PC-3 (cell line): ENCODE measurements around the gene EDA2R. TPM values are rescaled to one million over a fixed set of nuclear protein-coding genes. Genes with fewer than 3 reads are reported as not detected.

ENCODE experiments used
- ATAC-seq: fragments of 200-7000 bp; cut with Tn5 transposase; 2 replicates; pipeline ENCODE4 v1.9.1; 2020; ENCODE audit warnings: mild to moderate bottlenecking, moderate library complexity
- BruUV-seq: library from RNA; stranded (reverse); fragments of 400-500 nt; replicated peaks from 2 replicates; lab custom pipeline; 2021; lab: Mats Ljungman, UMichigan
- CTCF ChIA-PET: fragments of 300-600 bp; sonication (Branson Sonifier 250); formaldehyde crosslinking; loops from one replicate; lab custom pipeline; 2022; ENCODE audit warnings: antibody characterized with exemption; lab: Charles Lee
- POLR2A ChIA-PET: fragments of 300-600 bp; sonication (Branson Sonifier 250); formaldehyde crosslinking; loops from one replicate; lab custom pipeline; 2022; ENCODE audit warnings: antibody characterized with exemption; ENCODE audit not compliant: unreplicated experiment; lab: Charles Lee
- DNase-seq: peaks from one replicate; pipeline ENCODE4 v3.0.0-alpha.2; 2015
- H2AFZ ChIP-seq: fragments of 300-600 bp; sonication (generic); 2 replicates; pipeline ENCODE4 v1.6.0; 2016; ENCODE audit warnings: antibody characterized with exemption, low read length
- H3F3A ChIP-seq: fragments of 300-600 bp; sonication (generic); one replicate; pipeline ENCODE4 v1.6.0; 2017; ENCODE audit warnings: antibody characterized with exemption, low read length, control low read depth, mild to moderate bottlenecking; ENCODE audit not compliant: unreplicated experiment
- H3K27ac ChIP-seq: fragments of 300-600 bp; sonication (generic); 2 replicates; pipeline ENCODE4 v1.5.1; 2016; ENCODE audit warnings: mild to moderate bottlenecking, low read length
- H3K27me3 ChIP-seq: fragments of 300-600 bp; sonication (generic); 2 replicates; pipeline ENCODE4 v1.6.1; 2016; ENCODE audit warnings: low read length, mixed read lengths
- H3K36me3 ChIP-seq: fragments of 300-600 bp; sonication (generic); 2 replicates; pipeline ENCODE4 v1.6.1; 2016; ENCODE audit warnings: low read depth, mixed run types, low read length, mixed read lengths
- H3K4me1 ChIP-seq: fragments of 300-600 bp; sonication (generic); 2 replicates; pipeline ENCODE4 v1.5.1; 2016; ENCODE audit warnings: low read length; ENCODE audit not compliant: insufficient read depth
- H3K4me2 ChIP-seq: fragments of 300-600 bp; sonication (generic); 2 replicates; pipeline ENCODE4 v1.6.0; 2016; ENCODE audit warnings: low read length
- H3K4me3 ChIP-seq: fragments of 300-600 bp; sonication (generic); 2 replicates; pipeline ENCODE4 v1.5.1; 2016; ENCODE audit warnings: mild to moderate bottlenecking, low read length, mixed read lengths
- H3K79me2 ChIP-seq: fragments of 300-600 bp; sonication (generic); 2 replicates; pipeline ENCODE4 v1.6.1; 2017; ENCODE audit warnings: low read length, mixed read lengths
- H3K9ac ChIP-seq: fragments of 300-600 bp; sonication (generic); 2 replicates; pipeline ENCODE4 v1.6.0; 2016; ENCODE audit warnings: mild to moderate bottlenecking, low read length
- H3K9me2 ChIP-seq: fragments of 300-600 bp; sonication (generic); replicated peaks from 2 replicates; pipeline ENCODE4 v1.6.1; 2016; ENCODE audit warnings: mixed run types, low read length, mixed read lengths
- H3K9me3 ChIP-seq: fragments of 300-600 bp; sonication (generic); 2 replicates; pipeline ENCODE4 v1.6.1; 2016; ENCODE audit warnings: low read length, mixed read lengths
- H4K20me1 ChIP-seq: fragments of 300-600 bp; sonication (generic); 2 replicates; pipeline ENCODE4 v1.6.1; 2016; ENCODE audit warnings: low read length, mixed read lengths
- CTCF ChIP-seq: fragments of 300-600 bp; sonication (generic); conservative IDR thresholded peaks from 2 replicates; pipeline ENCODE4 v1.5.1; 2017; ENCODE audit warnings: antibody characterized with exemption, low read depth, mild to moderate bottlenecking, low read length
- EZH2 ChIP-seq: fragments of 300-600 bp; sonication (generic); IDR thresholded peaks from one replicate; pipeline ENCODE4 v1.6.1; 2017; ENCODE audit warnings: antibody characterized with exemption, mild to moderate bottlenecking, low read length; ENCODE audit not compliant: unreplicated experiment
- EZH2phosphoT487 ChIP-seq: fragments of 300-600 bp; sonication (generic); IDR thresholded peaks from 2 replicates; pipeline ENCODE4 v1.6.1; 2018; ENCODE audit warnings: mild to moderate bottlenecking, antibody characterized with exemption, low read length, borderline replicate concordance
- intact Hi-C: fragments of 100-400 bp; cut with micrococcal nuclease; formaldehyde crosslinking; loops from 2 replicates; pipeline ENCODE4 v1.9.0; 2023
- total RNA-seq: library from RNA; depleted of rRNA; stranded (reverse); fragments of >200 nt; gene quantifications from 2 replicates; pipeline ENCODE4 v1.2.3, GENCODE V29; 2014

The EDA2R gene
- total RNA-seq, 1 experiment from 2014 or later: not detected

GRCh38 chrX:66635360-66635759 is 3.5 kb downstream of the EDA2R start:
- H3K79me2 ChIP-seq: no peaks in the 10 kb centered on the region
- no peak for ATAC-seq

DNA sequence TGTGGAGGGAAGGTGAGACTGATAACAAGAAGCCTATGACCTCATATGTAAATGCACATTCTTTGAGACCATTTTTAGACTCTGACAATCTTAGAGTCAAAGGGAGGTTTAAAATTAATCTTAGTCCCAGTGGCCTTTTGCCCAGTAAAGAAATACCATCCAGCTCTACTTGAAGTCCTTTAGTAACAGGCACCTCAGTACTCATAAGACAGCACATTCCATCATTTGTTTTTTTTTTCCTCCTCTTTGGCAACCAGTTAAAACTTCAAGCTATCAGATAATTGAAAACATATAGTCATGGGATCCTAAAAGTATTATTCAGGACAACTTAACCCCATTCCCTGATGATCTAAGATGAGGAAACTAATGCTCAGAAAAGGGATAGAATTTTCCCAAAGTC is 4.6 kb downstream of the EDA2R start:
- no TSS peak for BruUV-seq
- Histone ChIP-seq H3K9ac (no peak overlapping the region), H3K4me2 (no peak overlapping the region), H3K36me3 (no peaks in the 10 kb centered on the region), H3K27ac (no peak overlapping the region), H3K9me2 (no peaks in the 10 kb centered on the region), H3F3A (no peaks in the 10 kb centered on the region), H3K79me2 (no peaks in the 10 kb centered on the region), H2AFZ (no peak overlapping the region), H3K9me3 (no peaks in the 10 kb centered on the region), H3K4me1 (no peaks in the 10 kb centered on the region), H4K20me1 (no peaks in the 10 kb centered on the region), H3K4me3 (no peak overlapping the region), H3K27me3 (no peaks in the 10 kb centered on the region)
- ATAC-seq (no peak), DNase-seq (no peak)
- intact Hi-C loops: no loop called here
- ChIA-PET CTCF (no interaction called here), POLR2A (no interaction called here)
- TF ChIP-seq EZH2: no peak
- no peak for TF ChIP-seq CTCF
- TF ChIP-seq EZH2phosphoT487: no peak

More at GRCh38 chrX:66635360-66635759, 3.5 kb downstream of the EDA2R start:
- H3K9me3 ChIP-seq: no peaks in the 10 kb centered on the region
- H3K36me3 ChIP-seq: no peaks in the 10 kb centered on the region
- H3K27ac ChIP-seq: no peak overlapping the region
- H4K20me1 ChIP-seq: no peaks in the 10 kb centered on the region
- H2AFZ ChIP-seq: no peak overlapping the region
- ChIA-PET POLR2A (no interaction called here), CTCF (no interaction called here)
- no peak overlapping the region for H3K9ac ChIP-seq
- no peak overlapping the region for H3K4me3 ChIP-seq
- H3K4me1 ChIP-seq: no peaks in the 10 kb centered on the region
- no peak for TF ChIP-seq EZH2
- TF ChIP-seq CTCF: no peak
- TF ChIP-seq EZH2phosphoT487: no peak
- no peak for DNase-seq
- H3F3A ChIP-seq: no peaks in the 10 kb centered on the region
- intact Hi-C loops: no loop called here
- no peaks in the 10 kb centered on the region for H3K9me2 ChIP-seq
- H3K4me2 ChIP-seq: no peak overlapping the region
- H3K27me3 ChIP-seq: no peaks in the 10 kb centered on the region
- BruUV-seq: no TSS peak

DNA sequence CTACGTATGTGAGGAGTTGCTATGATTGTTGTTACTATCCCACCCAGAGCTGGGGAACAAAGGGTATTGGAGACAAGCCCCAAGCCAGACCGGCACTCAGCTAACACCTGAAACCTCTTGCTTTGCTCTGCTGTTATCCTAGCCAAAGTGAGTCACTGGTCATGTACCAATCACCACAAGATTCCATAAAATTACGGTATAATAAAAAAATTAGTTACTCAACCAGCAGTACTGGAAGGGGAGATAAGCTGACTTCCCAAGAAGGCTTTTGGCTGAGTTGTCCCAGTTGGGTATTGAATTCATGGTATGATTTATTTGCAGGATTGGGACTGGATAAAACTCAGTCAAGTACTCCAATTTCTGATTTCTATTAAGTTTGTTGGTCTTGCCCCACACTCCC is 5.3 kb downstream of the EDA2R start:
- TF ChIP-seq CTCF (no peak), EZH2 (no peak), EZH2phosphoT487 (no peak)
- Histone ChIP-seq H4K20me1 (no peaks in the 10 kb centered on the region), H3K36me3 (no peaks in the 10 kb centered on the region), H3K79me2 (no peaks in the 10 kb centered on the region), H3K9me2 (no peaks in the 10 kb centered on the region), H3K27me3 (no peaks in the 10 kb centered on the region), H3K9me3 (no peaks in the 10 kb centered on the region), H3K9ac (no peak overlapping the region), H2AFZ (no peak overlapping the region), H3K27ac (no peak overlapping the region), H3K4me3 (no peak overlapping the region), H3F3A (no peaks in the 10 kb centered on the region), H3K4me2 (no peak overlapping the region), H3K4me1 (no peaks in the 10 kb centered on the region)
- no peak for ATAC-seq
- ChIA-PET POLR2A (no interaction called here), CTCF (no interaction called here)
- intact Hi-C loops: no loop called here
- no TSS peak for BruUV-seq
- DNase-seq: no peak
